Right kidney (tissue), 1 donor: Measurements from ENCODE around the gene RNU7-1.

ENCODE experiments used
- DNase-seq: peaks from one replicate; pipeline ENCODE4 v3.0.0-alpha.2; 2016

RNU7-1 gene

GRCh38 chr12:6965026-6965661 lies 21.5 kb downstream of the RNU7-1 start:
- DNase-seq: peak; percentile 62

- DNase-seq: no peak
Measured at GRCh38 chr12:6965714-6966113, 22.1 kb downstream of the RNU7-1 start.

GRCh38 chr12:6966351-6966750 lies 22.7 kb downstream of the RNU7-1 start:
- no peak for DNase-seq

- no peak for DNase-seq
Measured at GRCh38 chr12:6967651-6968100, 24.1 kb downstream of the RNU7-1 start.

GRCh38 chr12:6968426-6968825 lies 24.8 kb downstream of the RNU7-1 start:
- no peak for DNase-seq

GRCh38 chr12:6970096-6970527 lies 26.5 kb downstream of the RNU7-1 start:
- DNase-seq: no peak

GRCh38 chr12:6974180-6974579 lies 30.6 kb downstream of the RNU7-1 start:
- no peak for DNase-seq

- no peak for DNase-seq
Measured at GRCh38 chr12:6975297-6976032, 31.8 kb downstream of the RNU7-1 start.

- DNase-seq: no peak
Measured at GRCh38 chr12:6977653-6978052, 34.0 kb downstream of the RNU7-1 start.

- no peak for DNase-seq
Measured at GRCh38 chr12:6978188-6978587, 34.6 kb downstream of the RNU7-1 start.

- DNase-seq: no peak
Measured at GRCh38 chr12:6978611-6979011, 35.0 kb downstream of the RNU7-1 start.

- no peak for DNase-seq
Measured at GRCh38 chr12:6979021-6979420, 35.4 kb downstream of the RNU7-1 start.

- no peak for DNase-seq
Measured at GRCh38 chr12:6979453-6979852, 35.8 kb downstream of the RNU7-1 start.

GRCh38 chr12:6980075-6980474 lies 36.5 kb downstream of the RNU7-1 start:
- no peak for DNase-seq

- DNase-seq: no peak
Measured at GRCh38 chr12:6980740-6981139, 37.1 kb downstream of the RNU7-1 start.

- no peak for DNase-seq
Measured at GRCh38 chr12:6981152-6982052, 37.8 kb downstream of the RNU7-1 start.

GRCh38 chr12:6982532-6982931 lies 38.9 kb downstream of the RNU7-1 start:
- no peak for DNase-seq

- no peak for DNase-seq
Measured at GRCh38 chr12:6987956-6988553, 44.4 kb downstream of the RNU7-1 start.
